ENCODE results near the gene NID2. TPM values are rescaled to one million over a fixed set of nuclear protein-coding genes. Genes with fewer than 3 reads are reported as not detected.
A peak's percentile ranks its signal among the peaks of the same experiment; 100 is the strongest.

The NID2 gene
- total and polyA plus RNA-seq, 2 of the 4 experiments (the other 2 are of a cell fraction): 101 to 303 TPM

DNA sequence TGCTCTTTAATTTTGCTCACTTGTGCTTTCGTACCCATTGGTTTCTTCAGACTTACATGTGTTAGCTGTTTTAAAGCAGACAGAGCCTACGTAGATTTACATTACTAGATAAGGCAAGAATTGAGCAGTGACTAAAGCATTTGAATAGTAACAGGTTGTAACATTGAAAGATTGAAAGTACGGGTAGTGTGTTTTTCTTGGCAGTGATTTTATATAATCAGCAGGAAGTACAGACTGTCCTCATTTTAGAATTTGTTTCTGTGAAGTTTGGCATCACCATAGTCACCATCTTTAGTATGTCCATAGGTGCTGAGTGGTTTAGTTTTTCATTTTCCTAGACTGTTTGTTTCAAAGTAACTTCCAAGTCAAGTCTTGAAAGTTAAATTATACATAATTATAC lies 65.5 kb downstream of the NID2 start:
- no peak overlapping the region for H3K4me3 ChIP-seq (ENCODE audit: insufficient read depth, low read depth, low read length)
- intact Hi-C loops (cut with micrococcal nuclease): loop anchor here (5.0 kb wide), 1 partner anchor 64 kb away; the partner anchor contains the start of gene NID2
- BruUV-seq (replicated peaks): no TSS peak
- peak; percentile 75 for DNase-seq
- no peak overlapping the region for H3K9ac ChIP-seq (ENCODE audit: low read depth, low read length)
- H3K23ac ChIP-seq (ENCODE audit: low read depth, low read length): no peak overlapping the region
- TF ChIP-seq MAFK (IDR thresholded peaks at IDR 0.05; ENCODE audit: low read depth, low read length): peak; percentile 25; the same call in 1 of the 2 replicates
- TF ChIP-seq, protein P1, sequence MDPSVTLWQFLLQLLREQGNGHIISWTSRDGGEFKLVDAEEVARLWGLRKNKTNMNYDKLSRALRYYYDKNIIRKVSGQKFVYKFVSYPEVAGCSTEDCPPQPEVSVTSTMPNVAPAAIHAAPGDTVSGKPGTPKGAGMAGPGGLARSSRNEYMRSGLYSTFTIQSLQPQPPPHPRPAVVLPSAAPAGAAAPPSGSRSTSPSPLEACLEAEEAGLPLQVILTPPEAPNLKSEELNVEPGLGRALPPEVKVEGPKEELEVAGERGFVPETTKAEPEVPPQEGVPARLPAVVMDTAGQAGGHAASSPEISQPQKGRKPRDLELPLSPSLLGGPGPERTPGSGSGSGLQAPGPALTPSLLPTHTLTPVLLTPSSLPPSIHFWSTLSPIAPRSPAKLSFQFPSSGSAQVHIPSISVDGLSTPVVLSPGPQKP (IDR thresholded peaks at IDR 0.05; ENCODE audit: borderline replicate concordance, low read depth, low read length): no peak
- TF ChIP-seq NFE2L2 (IDR thresholded peaks at IDR 0.05; ENCODE audit: low read depth, low read length): no peak
- TF ChIP-seq CEBPB (IDR thresholded peaks at IDR 0.05; ENCODE audit: low read depth, low read length): no peak
- no peak for TF ChIP-seq RAD21 (IDR thresholded peaks at IDR 0.05; ENCODE audit: low read length)
- TF ChIP-seq, protein P2, sequence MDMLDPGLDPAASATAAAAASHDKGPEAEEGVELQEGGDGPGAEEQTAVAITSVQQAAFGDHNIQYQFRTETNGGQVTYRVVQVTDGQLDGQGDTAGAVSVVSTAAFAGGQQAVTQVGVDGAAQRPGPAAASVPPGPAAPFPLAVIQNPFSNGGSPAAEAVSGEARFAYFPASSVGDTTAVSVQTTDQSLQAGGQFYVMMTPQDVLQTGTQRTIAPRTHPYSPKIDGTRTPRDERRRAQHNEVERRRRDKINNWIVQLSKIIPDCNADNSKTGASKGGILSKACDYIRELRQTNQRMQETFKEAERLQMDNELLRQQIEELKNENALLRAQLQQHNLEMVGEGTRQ (IDR thresholded peaks at IDR 0.05; ENCODE audit: low read depth, low read length): no peak
- no peak overlapping the region for H3K4me2 ChIP-seq (ENCODE audit: low read depth, low read length)
- H3K27ac ChIP-seq (ENCODE audit: insufficient read depth, low read length): no peak overlapping the region
- ChIA-PET CTCF (no interaction called here), POLR2A (ENCODE audit: unreplicated experiment) (no interaction called here)
- peaks cover 10% of the 10 kb centered on the region for H3K9me1 ChIP-seq (ENCODE audit: insufficient read depth, low read length)
- ATAC-seq (ENCODE audit: low read depth): no peak; the same call in 1 of the 2 replicates
- H3K4me1 ChIP-seq (ENCODE audit: control insufficient read depth, insufficient read depth, low read length): no peaks in the 10 kb centered on the region
- H3K14ac ChIP-seq (replicated peaks; ENCODE audit: low read depth, low read length): no peak overlapping the region
- WGBS, 2 experiments (ENCODE audit: extremely low coverage in 2 of 2, insufficient read length in 1 of 2): no CpG with 5 or more reads among the region's 3 CpGs
- no peak overlapping the region for H2BK20ac ChIP-seq (ENCODE audit: low read depth, low read length)
- H3K36me3 ChIP-seq (ENCODE audit: control insufficient read depth, insufficient read depth, low read length): peaks cover 39% of the 10 kb centered on the region
- H2BK5ac ChIP-seq (ENCODE audit: low read depth, low read length, poor library complexity, severe bottlenecking): no peak overlapping the region
- in situ Hi-C loops (cut with MboI; ENCODE audit: low sequenced_read_pairs): loop anchor here (25.0 kb wide), 1 partner anchor 709 kb away; the partner anchor contains the start of gene PSMC6
- no peak overlapping the region for H3K4ac ChIP-seq (ENCODE audit: low read depth, low read length)
- H3K9me3 ChIP-seq (ENCODE audit: control insufficient read depth, insufficient read depth, low read length): no peaks in the 10 kb centered on the region
- H4K91ac ChIP-seq (ENCODE audit: insufficient read depth, low read depth, low read length): no peak overlapping the region
- no peak overlapping the region for H4K8ac ChIP-seq (ENCODE audit: low read depth in 2 of 2, low read length in 2 of 2)
- no peak overlapping the region for H2AK5ac ChIP-seq (ENCODE audit: low read depth, low read length)
- H4K20me1 ChIP-seq (ENCODE audit: insufficient read depth, low read length): 0 out of 2 replicates have a peak, but pooled peaks cover 2% of the 10 kb centered on the region
- no peak overlapping the region for H2BK120ac ChIP-seq (ENCODE audit: low read depth, low read length)
- no peak overlapping the region for H2AK9ac ChIP-seq (replicated peaks; ENCODE audit: low read depth, low read length, poor library complexity)
- H3K18ac ChIP-seq (ENCODE audit: low read depth, low read length): no peak overlapping the region
- H4K5ac ChIP-seq (ENCODE audit: low read depth, low read length): no peak overlapping the region
- H3K27me3 ChIP-seq (ENCODE audit: control insufficient read depth, insufficient read depth, low read length): no peaks in the 10 kb centered on the region
- no peak overlapping the region for H3K56ac ChIP-seq (ENCODE audit: extremely low read depth, insufficient read depth, low read length)
- H2BK15ac ChIP-seq (ENCODE audit: low read depth, low read length): no peak overlapping the region
- no peak overlapping the region for H2AFZ ChIP-seq (replicated peaks; ENCODE audit: low read length, poor library complexity)
- H3K79me1 ChIP-seq (ENCODE audit: low read depth in 1 of 2, low read length in 2 of 2): peaks cover 31 to 54% of the 10 kb centered on the region in 2 experiments
- dilution Hi-C loops (cut with HindIII; ENCODE audit: low sequenced_read_pairs, unreplicated experiment): no loop called here
